Stomach (tissue), 9 donors: ENCODE data around the gene FSD2. TPM values are rescaled to one million over a fixed set of nuclear protein-coding genes. Genes with fewer than 3 reads are reported as not detected.

ENCODE experiments used
- DNase-seq, 2 donors: peaks; one replicate each; pipeline versions ENCODE4 v3.0.0 to v3.0.0-alpha.2; 2013 to 2019
- H3K27ac ChIP-seq, 5 donors: fragments of 200-600 bp in 4 of 5; sonication (generic) in 4 of 5; one replicate each; pipeline ENCODE4 v1.5.1; 2013 to 2019; ENCODE audit warnings: mild to moderate bottlenecking in 1 of 5, moderate library complexity in 1 of 5
- H3K27me3 ChIP-seq, 3 donors: fragments of 200-600 bp; sonication (generic); one replicate each; pipeline ENCODE4 v1.5.1; 2017 to 2019; ENCODE audit warnings: mixed run types in 1 of 3
- H3K36me3 ChIP-seq, 4 donors: fragments of 200-600 bp; sonication (generic); 1 replicate in 3 of 4; 2 replicates in 1 of 4; pipeline ENCODE4 v1.5.1; 2016 to 2019
- H3K4me1 ChIP-seq, 4 donors: fragments of 200-600 bp; sonication (generic); one replicate each; pipeline ENCODE4 v1.5.1; 2016 to 2019
- H3K4me3 ChIP-seq, 4 donors: fragments of 200-600 bp; sonication (generic) in 3 of 4; one replicate each; pipeline ENCODE4 v1.5.1; 2016 to 2019; ENCODE audit warnings: mild to moderate bottlenecking in 1 of 4
- H3K9me3 ChIP-seq, 4 donors: fragments of 200-600 bp; sonication (generic); one replicate each; pipeline ENCODE4 v1.5.1; 2016 to 2019
- EP300 ChIP-seq: sonication (generic); formaldehyde crosslinking; IDR thresholded peaks from one replicate; pipeline ENCODE4 v1.6.1; 2017; ENCODE audit warnings: antibody characterized with exemption
- POLR2A ChIP-seq, 4 donors: fragments of 450-650 bp; IDR thresholded peaks; one replicate each; pipeline ENCODE4 v1.6.1; 2016; ENCODE audit warnings: antibody characterized with exemption in 4 of 4, control low read depth in 2 of 4, mild to moderate bottlenecking in 1 of 4, moderate library complexity in 1 of 4
- POLR2AphosphoS5 ChIP-seq, 3 donors: sonication (generic); formaldehyde crosslinking; IDR thresholded peaks; one replicate each; pipeline ENCODE4 v1.6.1; 2016; ENCODE audit warnings: antibody characterized with exemption in 3 of 3
- WGBS, 5 donors: extraction: QIAGEN DNeasy Blood & Tissue Kit in 3 of 5; methylation state at CpG; one replicate each; pipeline versions ENCODE4 v1.1.5 to v1.1.7; 2013 to 2018; 5-methylcytosine and 5-hydroxymethylcytosine counted together
- intact Hi-C: fragments of 100-400 bp; cut with DNase I; formaldehyde crosslinking; loops from one replicate; pipeline ENCODE4 v1.15.1; 2023; ENCODE audit warnings: low total_unique reads
- polyA plus RNA-seq, 3 donors: library from polyadenylated mRNA; stranded (reverse); fragments of 200-250 nt; gene quantifications; one replicate each; pipeline ENCODE4 v1.2.3, GENCODE V29; 2013
- total RNA-seq, 5 donors: library from RNA; depleted of rRNA; stranded (reverse); fragments of >200 nt; gene quantifications; one replicate each; pipeline versions ENCODE4 v1.1.0 to v1.2.3, GENCODE V29; 2014 to 2016
- TF ChIP-seq, protein P1 (sequence below), 7 experiments: fragments of 450-650 bp in 4 of 7; fragments of 200-600 bp in 3 of 7; sonication (generic) in 3 of 7; IDR thresholded peaks; one replicate each; pipeline ENCODE4 v1.5.1; 2016 to 2019; ENCODE audit warnings: antibody characterized with exemption in 7 of 7, control low read depth in 2 of 7, mild to moderate bottlenecking in 1 of 7
- donor health status: healthy with polysubstance abuse.
- donor health status: Bipolar disorder and iron deficiency.
- donor health status: healthy.

The FSD2 gene
- total and polyA plus RNA-seq, 8 donors, result under 0.01 to 0.03 TPM; not detected in 6

GRCh38 chr15:82750831-82751180, 55.1 kb downstream of the FSD2 start:
- H3K27ac ChIP-seq, result peak overlapping the region in 4 of 5 donors; percentile 86 to 93 (median 90)
- peak overlapping the region; percentile 63 to 95 (median 88) for H3K4me3 ChIP-seq
- WGBS, 5 donors, result 0 to 4% (median 1%) methylated on average over 8 of the region's 8 CpGs
- no peaks in the 10 kb centered on the region for H3K27me3 ChIP-seq
- H3K9me3 ChIP-seq, result no peaks in the 10 kb centered on the region
- intact Hi-C loops, result no loop called here
- peak in 1 of 2 donors; percentile 54 for DNase-seq
- H3K4me1 ChIP-seq, result peaks cover 17 to 37% (median 29%) of the 10 kb centered on the region in 4 donors
- TF ChIP-seq, protein P1, sequence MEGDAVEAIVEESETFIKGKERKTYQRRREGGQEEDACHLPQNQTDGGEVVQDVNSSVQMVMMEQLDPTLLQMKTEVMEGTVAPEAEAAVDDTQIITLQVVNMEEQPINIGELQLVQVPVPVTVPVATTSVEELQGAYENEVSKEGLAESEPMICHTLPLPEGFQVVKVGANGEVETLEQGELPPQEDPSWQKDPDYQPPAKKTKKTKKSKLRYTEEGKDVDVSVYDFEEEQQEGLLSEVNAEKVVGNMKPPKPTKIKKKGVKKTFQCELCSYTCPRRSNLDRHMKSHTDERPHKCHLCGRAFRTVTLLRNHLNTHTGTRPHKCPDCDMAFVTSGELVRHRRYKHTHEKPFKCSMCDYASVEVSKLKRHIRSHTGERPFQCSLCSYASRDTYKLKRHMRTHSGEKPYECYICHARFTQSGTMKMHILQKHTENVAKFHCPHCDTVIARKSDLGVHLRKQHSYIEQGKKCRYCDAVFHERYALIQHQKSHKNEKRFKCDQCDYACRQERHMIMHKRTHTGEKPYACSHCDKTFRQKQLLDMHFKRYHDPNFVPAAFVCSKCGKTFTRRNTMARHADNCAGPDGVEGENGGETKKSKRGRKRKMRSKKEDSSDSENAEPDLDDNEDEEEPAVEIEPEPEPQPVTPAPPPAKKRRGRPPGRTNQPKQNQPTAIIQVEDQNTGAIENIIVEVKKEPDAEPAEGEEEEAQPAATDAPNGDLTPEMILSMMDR (IDR thresholded peaks at IDR 0.05), result peak in 1 of 7 experiments; percentile 13
- TF ChIP-seq POLR2AphosphoS5 (IDR thresholded peaks at IDR 0.05), result no peak
- peaks cover 14 to 38% (median 33%) of the 10 kb centered on the region in 4 donors for H3K36me3 ChIP-seq

DNA sequence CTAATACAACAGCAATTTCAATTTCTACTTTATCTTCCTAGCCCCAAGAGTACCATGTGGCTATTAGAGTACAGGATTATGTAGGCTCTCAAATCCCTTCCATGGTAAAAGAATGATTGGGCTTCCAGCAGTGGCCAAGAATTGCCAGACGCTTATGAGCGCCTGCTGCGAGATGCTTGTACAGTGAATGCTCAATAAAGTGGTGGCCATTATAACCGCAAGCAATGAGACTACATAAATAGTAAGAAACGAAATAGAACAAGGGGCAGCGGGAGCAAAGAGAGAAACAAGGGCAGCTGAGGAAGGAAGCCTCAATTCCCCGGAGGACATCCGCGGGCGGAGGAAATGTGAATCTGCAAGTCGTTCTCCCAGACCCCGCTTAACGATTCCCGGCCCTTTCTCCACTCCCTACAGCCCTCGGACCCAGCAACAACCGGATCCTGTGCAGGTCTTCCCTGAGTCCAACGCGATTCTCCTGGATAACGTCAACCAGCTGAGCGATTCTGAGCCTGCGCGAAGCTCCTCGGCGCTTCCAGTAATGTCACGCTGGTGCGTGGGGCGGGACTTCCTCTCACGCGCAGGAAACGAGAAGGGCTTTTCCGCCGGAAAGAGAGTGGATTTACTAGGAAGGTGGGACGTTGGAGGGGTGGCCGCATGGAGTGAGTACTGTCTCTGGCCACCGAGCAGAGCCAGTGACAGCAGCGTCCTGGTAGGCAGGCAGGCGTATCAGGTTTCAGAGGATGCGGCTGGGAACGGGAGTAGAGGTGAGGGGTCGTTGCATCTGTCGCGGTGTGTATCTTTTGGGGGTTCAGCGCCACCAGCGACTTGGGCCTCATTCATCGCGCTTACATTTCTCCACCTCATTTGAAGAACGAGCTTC, 55.7 kb downstream of the FSD2 start:
- peaks cover 9 to 32% (median 27%) of the 10 kb centered on the region in 4 donors for H3K36me3 ChIP-seq
- H3K4me1 ChIP-seq, result peaks cover 17 to 37% (median 29%) of the 10 kb centered on the region in 4 donors
- WGBS, 5 donors, result 0 to 1% (median 0%) methylated on average over 47 of the region's 47 CpGs
- TF ChIP-seq POLR2A (IDR thresholded peaks at IDR 0.05) (peak in 1 of 4 donors; percentile 42), EP300 (no peak), POLR2AphosphoS5 (IDR thresholded peaks at IDR 0.05) (peak; percentile 92 to 99 (median 97))
- TF ChIP-seq, protein P1 (IDR thresholded peaks at IDR 0.05), result no peak
- H3K4me3 ChIP-seq, result peak overlapping the region; percentile 63 to 95 (median 88)
- H3K27me3 ChIP-seq, result no peaks in the 10 kb centered on the region
- DNase-seq, result peak; percentile 91 to 98
- intact Hi-C loops, result no loop called here
- H3K27ac ChIP-seq, result peak overlapping the region; percentile 82 to 93 (median 89)
- H3K9me3 ChIP-seq, result no peaks in the 10 kb centered on the region

- DNase-seq, result no peak
- Histone ChIP-seq H3K4me1 (peaks cover 17 to 34% (median 27%) of the 10 kb centered on the region in 4 donors), H3K27ac (no peak overlapping the region), H3K27me3 (no peaks in the 10 kb centered on the region), H3K4me3 (no peak overlapping the region), H3K36me3 (peaks cover 0 to 13% (median 11%) of the 10 kb centered on the region in 4 donors), H3K9me3 (no peaks in the 10 kb centered on the region)
- TF ChIP-seq, protein P1 (IDR thresholded peaks at IDR 0.05), result no peak
- no peak for TF ChIP-seq POLR2A (IDR thresholded peaks at IDR 0.05)
- no peak for TF ChIP-seq EP300
- TF ChIP-seq POLR2AphosphoS5 (IDR thresholded peaks at IDR 0.05), result no peak
- intact Hi-C loops, result no loop called here
Observed at GRCh38 chr15:82748315-82748714, 57.6 kb downstream of the FSD2 start.

- no peak overlapping the region for H3K27ac ChIP-seq
- no peaks in the 10 kb centered on the region for H3K36me3 ChIP-seq
- H3K27me3 ChIP-seq, result no peaks in the 10 kb centered on the region
- DNase-seq, result no peak
- no peaks in the 10 kb centered on the region for H3K4me1 ChIP-seq
- no peaks in the 10 kb centered on the region for H3K9me3 ChIP-seq
- intact Hi-C loops, result no loop called here
- TF ChIP-seq, protein P1 (IDR thresholded peaks at IDR 0.05), result no peak
- TF ChIP-seq EP300, result no peak
- TF ChIP-seq POLR2AphosphoS5 (IDR thresholded peaks at IDR 0.05), result no peak
- TF ChIP-seq POLR2A (IDR thresholded peaks at IDR 0.05), result no peak
- H3K4me3 ChIP-seq, result no peak overlapping the region
- 91 to 100% (median 95%) methylated on average over 1 of the region's 1 CpG for WGBS, 5 donors
Observed at GRCh38 chr15:82743810-82744209, 62.1 kb downstream of the FSD2 start.
